ENCODE measurements around the gene BTBD7.

- TF ChIP-seq CTCF (IDR thresholded peaks at IDR 0.05 in 4 of 5, conservative IDR thresholded peaks at IDR 0.05 in 1 of 5) (no peak), POLR2A (IDR thresholded peaks at IDR 0.05) (no peak)
These were observed 64.4 kb downstream of the BTBD7 start for GRCh38 chr14:93268406-93268805.

Measured in gastrocnemius medialis (tissue), 4 donors.